HCT116 (cell line): ENCODE measurements around the gene SARS1. TPM values are rescaled to one million over a fixed set of nuclear protein-coding genes. Genes with fewer than 3 reads are reported as not detected.

ENCODE experiments used
- ATAC-seq: fragments of 200-7000 bp; cut with Tn5 transposase; 2 replicates; pipeline ENCODE4 v1.9.1; 2020; ENCODE audit warnings: mild to moderate bottlenecking, moderate library complexity
- BruUV-seq: library from RNA; stranded (reverse); fragments of 400-500 nt; replicated peaks from 2 replicates; lab custom pipeline; 2021; lab: Mats Ljungman, UMichigan
- CTCF ChIA-PET: fragments of 300-600 bp; sonication (Branson Sonifier 250); formaldehyde crosslinking; loops from one replicate; lab custom pipeline; 2021; ENCODE audit warnings: antibody characterized with exemption; lab: Charles Lee
- POLR2A ChIA-PET: fragments of 300-600, 350-600 bp; sonication (Branson Sonifier 250); formaldehyde crosslinking; loops from one replicate; lab custom pipeline; 2021; ENCODE audit warnings: antibody characterized with exemption; lab: Charles Lee
- RAD21 ChIA-PET, 2 experiments: fragments of 300-600 bp; sonication (Branson Sonifier 250); formaldehyde crosslinking; loops; one replicate each; lab custom pipeline; 2023; ENCODE audit warnings: low total read pairs in 2 of 2; ENCODE audit not compliant: uncharacterized antibody in 2 of 2, unreplicated experiment in 2 of 2, low non-redundant PET in 1 of 2; lab: Charles Lee
- DNase-seq: peaks from one replicate; pipeline ENCODE4 v3.0.0-alpha.2; 2010; ENCODE audit warnings: low read depth, low spot score
- H2AFZ ChIP-seq: fragments of 200-600 bp; shearing (Covaris generic), sonication (generic); 2 replicates; pipeline ENCODE4 v1.6.1; 2017; ENCODE audit warnings: low read depth, mixed run types, mixed read lengths, antibody characterized with exemption, low read length; ENCODE audit not compliant: poor library complexity, severe bottlenecking
- H3K27ac ChIP-seq: 2 replicates; pipeline ENCODE4 v1.5.1; 2012; ENCODE audit warnings: low read depth, low read length
- H3K27me3 ChIP-seq: fragments of 200-600 bp; sonication (generic); 2 replicates; pipeline ENCODE4 v1.6.1; 2016; ENCODE audit warnings: mixed run types, low read length, mixed read lengths; ENCODE audit not compliant: insufficient read depth
- H3K36me3 ChIP-seq, 2 experiments: fragments of 200-500 bp in 1 of 2; fragments of 200-600 bp in 1 of 2; sonication (Bioruptor generic) in 1 of 2; sonication (generic) in 1 of 2; 2 replicates each; pipeline versions ENCODE4 v1.5.1 to v1.6.1; 2014 to 2016; ENCODE audit warnings: low read length in 2 of 2, inconsistent platforms in 1 of 2, mixed read lengths in 1 of 2, mixed run types in 1 of 2; ENCODE audit not compliant: insufficient read depth in 2 of 2, control insufficient read depth in 1 of 2
- H3K4me1 ChIP-seq, 2 experiments: fragments of 200-600 bp in 1 of 2; sonication (generic) in 1 of 2; 2 replicates each; pipeline versions ENCODE4 v1.5.1 to v1.6.1; 2012 to 2017; ENCODE audit warnings: low read length in 2 of 2, inconsistent platforms in 1 of 2, mild to moderate bottlenecking in 1 of 2, mixed read lengths in 1 of 2, mixed run types in 1 of 2, moderate library complexity in 1 of 2; ENCODE audit not compliant: insufficient read depth in 2 of 2, control insufficient read depth in 1 of 2
- H3K4me2 ChIP-seq: fragments of 200-600 bp; sonication (generic); 2 replicates; pipeline ENCODE4 v1.6.1; 2017; ENCODE audit warnings: mixed run types, low read length, mixed read lengths
- H3K4me3 ChIP-seq, 2 experiments: fragments of 200-600 bp in 1 of 2; sonication (generic) in 1 of 2; replicated peaks in 1 of 2; 2 replicates each; pipeline ENCODE4 v1.5.1; 2011 to 2016; ENCODE audit warnings: low read length in 2 of 2, control low read depth in 1 of 2, low read depth in 1 of 2, mild to moderate bottlenecking in 1 of 2, mixed read lengths in 1 of 2, mixed run types in 1 of 2
- H3K79me2 ChIP-seq: fragments of 200-600 bp; sonication (generic); 2 replicates; pipeline ENCODE4 v1.6.1; 2017; ENCODE audit warnings: mild to moderate bottlenecking, mixed run types, low read length, moderate library complexity, mixed read lengths; ENCODE audit not compliant: insufficient read depth
- H3K9ac ChIP-seq: fragments of 200-600 bp; sonication (generic); 2 replicates; pipeline ENCODE4 v1.6.1; 2016; ENCODE audit warnings: low read length, mixed read lengths
- H3K9me2 ChIP-seq: fragments of 200-600 bp; sonication (generic), shearing (Covaris generic); 2 replicates; pipeline ENCODE4 v1.6.1; 2017; ENCODE audit warnings: mixed run types, mild to moderate bottlenecking, moderate library complexity; ENCODE audit not compliant: insufficient read depth
- H3K9me3 ChIP-seq, 2 experiments: fragments of 200-500 bp in 1 of 2; fragments of 200-600 bp in 1 of 2; sonication (Bioruptor generic) in 1 of 2; sonication (generic) in 1 of 2; 2 replicates each; pipeline ENCODE4 v1.6.1; 2014 to 2017; ENCODE audit warnings: low read length in 2 of 2, mixed read lengths in 2 of 2, inconsistent platforms in 1 of 2, low read depth in 1 of 2, mild to moderate bottlenecking in 1 of 2, mixed run types in 1 of 2, moderate library complexity in 1 of 2; ENCODE audit not compliant: control insufficient read depth in 1 of 2, insufficient read depth in 1 of 2
- H4K20me1 ChIP-seq: fragments of 200-600 bp; sonication (generic), shearing (Covaris generic); 2 replicates; pipeline ENCODE4 v1.6.1; 2017; ENCODE audit warnings: mixed run types, mild to moderate bottlenecking, moderate library complexity; ENCODE audit not compliant: insufficient read depth
- JUND ChIP-seq: IDR thresholded peaks from 2 replicates; pipeline ENCODE4 v1.6.1; 2012
- REST ChIP-seq: IDR thresholded peaks from 2 replicates; pipeline ENCODE4 v1.6.1; 2012; ENCODE audit warnings: low read depth
- SP1 ChIP-seq: IDR thresholded peaks from 2 replicates; pipeline ENCODE4 v1.6.1; 2012; ENCODE audit warnings: low read depth
- ZFX ChIP-seq: fragments of 450-650 bp; IDR thresholded peaks from 2 replicates; pipeline ENCODE4 v1.6.1; 2017
- intact Hi-C: fragments of 100-400 bp; cut with micrococcal nuclease; formaldehyde crosslinking; loops from 2 replicates; pipeline ENCODE4 v1.10.0; 2022
- total RNA-seq: library from RNA; stranded (reverse); gene quantifications from one replicate; pipeline ENCODE4 v1.2.1, GENCODE V29; 2021; ENCODE audit not compliant: unreplicated experiment

The SARS1 gene
- total RNA-seq, 1 experiment from 2014 or later = 206 TPM

GRCh38 chr1:109274533-109275476 is 61.1 kb downstream of the SARS1 start:
- no peaks in the 10 kb centered on the region for H3K27me3 ChIP-seq
- BruUV-seq = no TSS peak
- H3K4me2 ChIP-seq = peak overlapping the region; percentile 63
- H3K27ac ChIP-seq = peak overlapping the region; percentile 43
- peaks cover 5 to 7% of the 10 kb centered on the region in 2 experiments; a peak in 3 of 4 replicates for H3K36me3 ChIP-seq
- H3K79me2 ChIP-seq = no peaks in the 10 kb centered on the region
- H3K4me3 ChIP-seq = peak overlapping the region; percentile 4 to 22; a peak in 3 of 4 replicates
- no peaks in the 10 kb centered on the region for H4K20me1 ChIP-seq
- H2AFZ ChIP-seq = no peak overlapping the region
- ChIA-PET CTCF (interaction anchor here (2.1 kb wide), 1 partner anchor 258 kb away, joined by 8 read pairs; no protein-coding TSS in a partner anchor), RAD21 (no interaction called here), POLR2A (no interaction called here)
- H3K4me1 ChIP-seq = peaks cover 35 to 47% of the 10 kb centered on the region in 2 experiments
- peak overlapping the region; percentile 13; the same call in 1 of the 2 replicates for H3K9ac ChIP-seq
- intact Hi-C loops = no loop called here
- H3K9me2 ChIP-seq = no peaks in the 10 kb centered on the region
- TF ChIP-seq JUND = peak; percentile 18; the same call in 1 of the 2 replicates
- peak; percentile 64 for TF ChIP-seq SP1
- no peak for TF ChIP-seq ZFX
- no peaks in the 10 kb centered on the region for H3K9me3 ChIP-seq
- peak; percentile 59 for ATAC-seq
- DNase-seq = peak; percentile 21

- peaks cover 6 to 15% of the 10 kb centered on the region in 2 experiments; a peak in 3 of 4 replicates for H3K36me3 ChIP-seq
- H3K4me2 ChIP-seq = peak overlapping the region; percentile 63
- DNase-seq (no peak), ATAC-seq (no peak)
- intact Hi-C loops = loop anchor here (2.0 kb wide), 2 partner anchors 123 to 257 kb away; no protein-coding TSS in a partner anchor
- H3K9ac ChIP-seq = 0 out of 2 replicates have a peak overlapping the region, but pooled peaks have one; percentile 8
- no peak for TF ChIP-seq REST
- no TSS peak for BruUV-seq
- H3K9me2 ChIP-seq = no peaks in the 10 kb centered on the region
- no peak overlapping the region for H3K4me3 ChIP-seq
- no peaks in the 10 kb centered on the region for H3K27me3 ChIP-seq
- no peaks in the 10 kb centered on the region for H3K9me3 ChIP-seq
- peaks cover 35 to 47% of the 10 kb centered on the region in 2 experiments for H3K4me1 ChIP-seq
- H3K27ac ChIP-seq = peak overlapping the region; percentile 43
- no peak overlapping the region for H2AFZ ChIP-seq
- CTCF ChIA-PET = interaction anchor here (0.7 to 5.0 kb wide), 3 partner anchors 124 to 257 kb away, joined by 4 to 95 read pairs (median 8); partner anchors contain the start of gene SORT1
- no peaks in the 10 kb centered on the region for H4K20me1 ChIP-seq
- no peaks in the 10 kb centered on the region for H3K79me2 ChIP-seq
- RAD21 ChIA-PET = no interaction called here
- POLR2A ChIA-PET = no interaction called here
Observed at GRCh38 chr1:109275706-109276345, 62.1 kb downstream of the SARS1 start.
